ENCODE results near the gene KBTBD7. TPM values are rescaled to one million over a fixed set of nuclear protein-coding genes. Genes with fewer than 3 reads are reported as not detected.

The KBTBD7 gene
- total and polyA plus RNA-seq, 9 of the 15 experiments (the other 6 are each of a cell fraction or from before 2014, with no cell fraction given) = 1.8 to 4.4 (median 3.3) TPM

GRCh38 chr13:41148419-41149283 lies 45.7 kb downstream of the KBTBD7 start:
- CTCF ChIA-PET (ENCODE audit: low intra/inter-chr PET ratio) = no interaction called here
- Histone ChIP-seq H3K4me1 (replicated peaks in 1 of 2; ENCODE audit: control insufficient read depth in 2 of 2, insufficient read depth in 2 of 2, low read length in 2 of 2) (no peaks in the 10 kb centered on the region), H3K9me1 (ENCODE audit: control insufficient read depth, insufficient read depth, low read length) (no peaks in the 10 kb centered on the region), H3K36me3 (ENCODE audit: control insufficient read depth, insufficient read depth, low read length) (no peaks in the 10 kb centered on the region), H3K27ac (ENCODE audit: extremely low read depth, low read depth, low read length) (no peak overlapping the region), H3K79me2 (ENCODE audit: control insufficient read depth, insufficient read depth, low read length) (no peaks in the 10 kb centered on the region), H3K4me2 (ENCODE audit: insufficient read depth, low read length) (no peak overlapping the region), H4K20me1 (replicated peaks; ENCODE audit: control insufficient read depth, insufficient read depth, low read length) (no peaks in the 10 kb centered on the region), H3K4me3 (no peak overlapping the region), H3K9ac (ENCODE audit: insufficient read depth in 1 of 2, low read depth in 2 of 2, low read length in 2 of 2) (no peak overlapping the region), H2AFZ (ENCODE audit: low read depth, low read length) (no peak overlapping the region), H3K27me3 (ENCODE audit: control insufficient read depth in 2 of 2, insufficient read depth in 2 of 2, low read length in 2 of 2) (no peaks in the 10 kb centered on the region), H3K9me3 (replicated peaks; ENCODE audit: control insufficient read depth, insufficient read depth, low read depth, low read length) (peaks cover 17% of the 10 kb centered on the region)
- ATAC-seq (no peak), FAIRE-seq (no peak), DNase-seq (ENCODE audit: extremely low read depth in 1 of 4, low spot score in 3 of 4) (peak in 1 of 4 experiments; percentile 24)
- intact Hi-C loops (cut with micrococcal nuclease) (loop anchor here (5.0 kb wide), 1 partner anchor 44 kb away; the partner anchor contains the start of gene KBTBD7), in situ Hi-C loops (cut with MboI) (no loop called here)
- POLR2A ChIA-PET = interaction anchor here (0.9 kb wide), 1 partner anchor 174 kb away, joined by 4 read pairs; no protein-coding TSS in a partner anchor
- 15% methylated on average over 3 of the region's 3 CpGs for WGBS (ENCODE audit: insufficient coverage, low coverage, missing lambda C conversion rate)
- no TSS peak for BruUV-seq (replicated peaks)
- TF ChIP-seq ZEB2 (IDR thresholded peaks at IDR 0.05) (peak; percentile 81), XRCC5 (IDR thresholded peaks at IDR 0.05; ENCODE audit: low read depth, low read length) (no peak), ARNT (IDR thresholded peaks at IDR 0.05) (peak in 1 of 2 experiments; percentile 40; a peak in 1 of 4 replicates), SAP30 (IDR thresholded peaks at IDR 0.05; ENCODE audit: borderline replicate concordance, insufficient read depth, low read depth, low read length, poor library complexity, severe bottlenecking) (no peak), GTF2A2 (tag; IDR thresholded peaks at IDR 0.05) (no peak), EP400 (IDR thresholded peaks at IDR 0.05) (peak; percentile 28; the same call in 1 of the 2 replicates), E2F6 (IDR thresholded peaks at IDR 0.05; ENCODE audit: borderline replicate concordance in 1 of 2, extremely low read depth in 1 of 2, insufficient read depth in 1 of 2, insufficient read length in 1 of 2, low read depth in 1 of 2, low read length in 1 of 2, poor library complexity in 1 of 2, severe bottlenecking in 1 of 2) (no peak), NFIC (IDR thresholded peaks at IDR 0.05) (peak; percentile 43; the same call in 1 of the 2 replicates), NCOR1 (IDR thresholded peaks at IDR 0.05) (peak; percentile 10; the same call in 1 of the 2 replicates), DLX4 (CRISPR knock-in tag; IDR thresholded peaks at IDR 0.05) (no peak), TAL1 (IDR thresholded peaks at IDR 0.05) (peak; percentile 30), CBX5 (IDR thresholded peaks at IDR 0.05; ENCODE audit: borderline replicate concordance, low read depth) (peak; percentile 98), ARID1B (IDR thresholded peaks at IDR 0.05) (peak; percentile 24; the same call in 1 of the 2 replicates), TRIM28 (IDR thresholded peaks at IDR 0.05) (peak; percentile 99), PYGO2 (tag; IDR thresholded peaks at IDR 0.05) (no peak), ZKSCAN1 (IDR thresholded peaks at IDR 0.05; ENCODE audit: low read depth, low read length) (no peak), CTBP1 (IDR thresholded peaks at IDR 0.05; ENCODE audit: borderline replicate concordance) (no peak), SRSF9 (IDR thresholded peaks at IDR 0.05; ENCODE audit: borderline replicate concordance, low read depth, low read length) (no peak), TEAD2 (tag; IDR thresholded peaks at IDR 0.05) (no peak), KLF16 (IDR thresholded peaks at IDR 0.05) (no peak), PTBP1 (IDR thresholded peaks at IDR 0.05; ENCODE audit: low read depth, low read length) (no peak)
